LoVo (cell line): Measurements from ENCODE around the gene TUBA1A.
"Not testable (repeated sequence)": the region's sequence is repeated elsewhere in the genome, so short reads cannot be mapped to it uniquely, and the experiment has no call there.

ENCODE experiments used
- DNase-seq: peaks from one replicate; pipeline ENCODE4 v3.0.0-alpha.2; 2016; ENCODE audit warnings: low spot score

The TUBA1A gene

GRCh38 chr12:49188916-49189367, at the start of gene TUBA1A:
TSS of gene TUBA1A (minus strand) at chr12:49189080. CDS start at chr12:49188979, 101 bp downstream.
- peak; percentile 63 for DNase-seq

DNA sequence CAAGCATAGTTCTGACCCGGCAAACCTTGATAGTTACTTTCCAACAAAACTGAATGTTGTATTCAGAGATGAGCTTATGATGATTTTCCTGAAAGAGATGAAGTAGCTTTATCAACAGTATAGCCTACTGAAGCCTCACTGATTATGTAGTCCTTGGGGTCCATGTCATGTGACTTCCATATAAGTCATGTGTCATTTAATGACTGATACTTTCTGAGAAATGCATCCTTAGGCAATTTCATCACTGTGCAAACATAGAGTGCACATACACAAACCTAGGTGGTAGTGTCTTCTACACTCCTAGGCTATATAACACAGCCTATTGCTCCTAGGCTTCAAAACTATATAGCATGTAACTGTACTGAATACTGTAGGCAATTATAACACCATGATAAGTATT, 47.5 kb upstream of the TUBA1A start:
- DNase-seq: no peak

GRCh38 chr12:49233842-49234526, 45.1 kb upstream of the TUBA1A start:
- no peak for DNase-seq

GRCh38 chr12:49232940-49233841, 44.3 kb upstream of the TUBA1A start:
- DNase-seq: no peak

DNA sequence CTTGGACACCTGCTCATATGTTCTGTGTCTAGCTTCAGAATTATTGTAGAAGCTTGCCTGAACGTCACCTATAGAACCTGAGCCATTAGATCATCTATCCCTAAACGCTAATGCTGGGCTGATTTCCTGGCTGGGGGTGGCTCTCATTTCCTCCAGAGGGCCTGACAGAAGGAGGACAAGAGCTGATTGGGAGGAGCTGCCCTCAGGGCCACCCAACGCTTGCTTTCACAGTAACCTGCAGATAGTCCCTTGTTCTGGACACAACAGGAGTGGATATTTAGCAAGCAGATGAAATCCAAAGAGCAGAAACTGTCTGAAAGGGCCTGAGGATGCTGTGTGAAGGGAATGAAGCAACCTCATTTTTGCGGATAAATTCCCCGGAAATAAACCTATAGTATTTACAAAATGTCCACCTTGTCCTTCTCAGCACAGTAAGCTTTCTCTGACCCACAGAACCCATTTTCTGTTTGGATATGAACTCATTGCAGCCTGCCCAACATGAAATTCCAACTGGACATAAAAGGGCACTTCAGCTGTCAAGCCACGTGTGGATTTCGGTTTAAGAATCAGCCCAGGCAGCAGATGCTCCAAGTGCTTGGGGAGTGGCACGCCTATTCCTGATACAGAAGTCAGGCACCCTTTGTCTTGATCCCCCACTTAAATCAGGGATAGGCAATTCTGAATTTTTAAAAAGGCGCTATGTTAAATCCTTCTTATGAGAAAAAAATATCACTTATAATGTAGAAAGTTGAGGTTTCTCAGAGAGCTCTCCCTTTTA, 43.2 kb upstream of the TUBA1A start:
- no peak for DNase-seq

DNA sequence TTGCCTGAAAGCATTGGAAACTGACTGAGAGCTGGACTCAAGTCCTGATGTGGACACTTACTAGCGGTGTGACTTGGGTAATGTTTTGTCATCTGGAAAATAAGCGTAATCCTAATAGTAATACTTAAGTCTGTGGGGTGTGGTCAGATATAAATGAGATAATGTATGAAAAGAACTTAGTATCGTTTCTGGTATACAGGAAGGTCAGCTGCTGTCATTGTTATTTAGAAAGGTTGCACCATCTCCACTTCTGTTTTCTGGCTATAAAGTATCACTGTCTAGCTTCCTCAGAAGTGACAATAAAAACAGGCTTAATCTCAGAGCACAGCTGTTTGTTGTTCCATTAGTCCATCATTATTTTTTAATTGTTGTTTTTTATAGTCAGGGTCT, 41.9 kb upstream of the TUBA1A start:
- no peak for DNase-seq

DNA sequence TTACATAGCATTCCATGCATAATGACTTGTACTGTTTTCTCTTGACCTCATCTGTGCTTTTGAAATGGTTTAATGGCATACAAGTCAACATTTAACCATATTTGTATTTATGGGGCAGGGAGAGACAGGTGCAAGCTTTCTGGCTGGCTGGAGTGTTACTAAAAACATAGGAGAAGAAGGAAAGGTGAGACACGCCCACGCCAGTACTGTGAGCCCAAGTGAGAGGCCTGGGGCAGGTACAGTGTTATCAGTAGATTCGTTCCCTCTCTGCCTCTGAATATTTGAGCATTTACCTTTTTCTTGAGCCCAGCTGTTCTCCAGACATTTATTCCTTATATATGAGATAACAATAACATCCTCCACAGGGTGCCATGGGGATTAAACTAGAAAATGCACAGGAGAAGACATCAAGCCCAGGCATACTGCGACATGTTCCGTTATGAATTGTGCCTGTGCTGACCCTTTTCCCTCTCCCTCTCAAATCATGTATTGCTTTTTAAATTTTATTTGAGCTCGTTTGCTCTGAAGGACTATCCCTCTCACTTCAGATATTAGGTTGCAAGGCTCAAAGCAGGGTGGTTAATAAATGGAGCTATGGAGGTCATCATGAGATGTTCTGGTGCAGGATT, 41.4 kb upstream of the TUBA1A start:
- DNase-seq: no peak

- no peak for DNase-seq
Observed at GRCh38 chr12:49228653-49229052, 39.8 kb upstream of the TUBA1A start.

DNA sequence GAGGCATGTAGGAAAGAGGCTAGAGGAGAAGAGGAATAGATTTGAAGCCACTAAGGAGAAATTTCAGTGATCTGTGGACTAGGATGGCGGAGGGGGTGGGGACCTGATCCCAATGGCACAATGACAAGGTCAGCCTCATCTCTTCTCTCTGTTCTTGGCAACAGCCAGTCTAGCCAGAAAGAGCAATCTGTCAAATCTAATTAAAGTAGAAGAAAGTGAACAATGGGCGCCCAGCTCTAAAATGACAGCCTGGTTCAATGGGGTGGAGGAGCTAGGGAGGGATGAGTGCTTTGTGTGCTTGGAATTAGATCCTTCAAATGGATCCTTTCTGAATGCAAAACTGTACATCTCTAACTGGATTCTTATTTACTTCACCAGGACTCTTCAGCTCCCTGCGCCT, 38.8 kb upstream of the TUBA1A start:
- DNase-seq: no peak

DNA sequence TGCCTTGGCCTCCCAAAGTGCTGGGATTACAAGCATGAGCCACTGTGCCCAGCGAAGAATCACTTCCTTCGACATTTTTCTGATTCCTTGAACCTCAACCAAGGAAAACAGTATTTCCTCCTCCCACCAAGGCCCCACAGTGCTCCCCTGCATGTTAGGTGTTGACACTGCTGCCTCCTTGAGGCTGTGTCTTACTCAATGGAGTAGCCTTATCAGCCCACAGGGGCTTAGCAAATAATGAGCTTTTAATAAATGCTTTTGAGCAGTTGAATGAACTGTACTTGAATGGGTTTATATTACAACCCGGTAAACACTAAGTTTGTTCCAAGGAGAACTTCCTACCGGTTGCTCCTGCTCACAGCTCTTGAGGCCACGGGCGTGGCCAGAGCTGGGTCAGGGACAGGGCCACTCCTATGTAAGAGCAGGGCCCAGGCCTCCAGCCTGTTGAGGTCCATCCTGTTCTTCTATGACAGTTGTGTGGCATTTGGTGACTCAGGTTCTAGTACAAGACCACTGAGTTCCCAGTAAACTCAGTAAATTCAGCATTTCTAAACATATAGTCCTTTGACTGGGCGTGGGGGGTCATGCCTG, 36.8 kb upstream of the TUBA1A start:
- no peak for DNase-seq

- no peak for DNase-seq
Observed at GRCh38 chr12:49223590-49224369, 34.9 kb upstream of the TUBA1A start.

DNA sequence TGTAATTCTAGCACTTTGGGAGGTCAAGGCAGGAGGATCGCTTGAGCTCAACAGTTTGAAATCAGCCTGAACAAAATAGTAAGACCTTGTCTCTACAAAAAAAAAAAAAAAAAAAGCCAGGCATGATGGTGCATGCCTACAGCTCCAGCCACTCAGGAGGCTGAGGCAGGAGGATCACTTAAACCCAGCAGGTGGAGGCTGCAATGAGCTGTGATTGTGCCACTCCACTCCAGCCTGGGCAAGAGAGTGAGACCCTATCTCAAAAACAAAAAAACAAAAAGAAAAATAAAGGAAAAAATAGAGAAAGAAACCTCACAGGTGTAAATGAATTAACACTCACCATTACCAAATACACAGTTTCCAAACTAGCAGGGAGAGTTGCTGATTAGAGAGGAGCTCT, 34.2 kb upstream of the TUBA1A start:
- no peak for DNase-seq

GRCh38 chr12:49220972-49221371, 32.1 kb upstream of the TUBA1A start:
- no peak for DNase-seq

DNA sequence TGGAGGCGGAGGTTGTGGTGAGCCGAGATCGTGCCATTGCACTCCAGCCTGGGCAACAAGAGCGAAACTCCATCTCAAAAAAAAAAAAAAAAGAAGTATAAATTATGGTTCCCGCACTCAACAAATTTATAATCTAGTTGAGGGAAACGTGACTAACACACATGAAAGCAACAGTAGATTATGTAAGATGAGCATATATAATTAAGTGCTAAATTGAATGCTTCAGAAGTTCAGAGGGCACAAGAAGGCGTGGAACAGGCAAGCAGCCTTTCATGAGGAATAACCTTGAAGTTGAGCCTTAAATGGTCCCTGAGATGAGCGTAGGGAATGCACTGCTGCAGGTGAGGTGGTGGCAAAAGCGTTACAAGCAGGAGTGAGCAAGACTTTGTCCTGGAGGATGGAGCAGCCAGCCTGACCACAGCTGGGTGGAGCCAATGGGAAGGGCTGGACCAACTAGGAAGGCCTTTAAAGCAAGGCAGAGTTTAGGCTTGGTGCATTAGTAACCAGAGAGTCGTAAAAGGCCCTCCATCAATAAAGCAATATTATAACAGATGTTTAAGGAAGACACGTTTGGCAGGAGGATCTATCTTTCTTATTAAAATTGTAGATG, 30.6 kb upstream of the TUBA1A start:
- DNase-seq: no peak

DNA sequence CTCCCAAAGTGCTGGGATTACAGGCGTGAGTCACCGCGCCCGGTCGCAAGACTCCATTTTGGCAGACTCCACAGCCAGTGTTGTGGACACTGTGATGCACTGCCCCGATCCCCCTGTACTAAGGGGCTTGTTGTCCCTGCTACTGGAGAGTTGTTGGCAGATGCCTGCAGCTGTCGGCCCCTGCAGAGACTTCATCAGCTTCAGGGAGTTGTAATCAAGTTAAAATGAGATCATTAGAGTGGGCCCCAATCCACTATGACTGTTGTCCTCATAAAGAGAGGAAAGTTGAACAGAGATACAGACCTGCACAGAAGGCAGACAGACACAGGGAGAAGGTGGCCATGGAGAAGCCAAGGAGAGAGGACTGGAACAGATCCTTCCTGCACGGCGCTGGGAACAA, 23.7 kb upstream of the TUBA1A start:
- DNase-seq: no peak

GRCh38 chr12:49210703-49211102, 21.8 kb upstream of the TUBA1A start:
- DNase-seq: not testable (repeated sequence)

DNA sequence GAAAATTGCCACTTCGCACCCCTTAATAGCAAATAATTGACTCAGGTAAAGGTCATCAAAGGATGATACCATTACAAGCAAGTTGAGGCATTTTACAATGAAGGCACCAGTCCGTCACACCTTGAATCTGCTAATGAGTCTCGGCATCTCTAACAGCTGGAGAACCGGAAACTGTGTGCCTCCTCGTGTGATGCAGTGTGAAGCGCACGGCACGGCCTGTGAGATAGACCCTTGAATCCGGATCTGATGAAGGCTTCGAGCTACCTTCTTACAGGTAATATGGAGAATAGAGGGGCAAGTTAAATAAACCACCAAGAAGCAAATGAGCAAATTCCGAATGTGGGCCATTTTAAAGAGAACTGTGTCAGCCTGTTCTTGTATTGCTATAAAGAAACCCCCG, 19.8 kb upstream of the TUBA1A start:
- DNase-seq: no peak

GRCh38 chr12:49208146-49208545, 19.3 kb upstream of the TUBA1A start:
- DNase-seq: no peak

- DNase-seq: no peak
Observed at GRCh38 chr12:49206389-49206788, 17.5 kb upstream of the TUBA1A start.

GRCh38 chr12:49201595-49202295, 12.9 kb upstream of the TUBA1A start:
- no peak for DNase-seq
